Cardiac muscle cell (in vitro differentiated cells and primary cell): ENCODE measurements around the gene TCAIM. TPM values are rescaled to one million over a fixed set of nuclear protein-coding genes. Genes with fewer than 3 reads are reported as not detected.

Source experiments
- DNase-seq, 2 donors: peaks; one replicate each; pipeline versions ENCODE4 v3.0.0 to v3.0.0-alpha.2; 2010 to 2017; ENCODE audit warnings: low read depth in 1 of 2, low spot score in 1 of 2
- H3K27ac ChIP-seq: fragments of 200-600 bp; sonication (generic); 2 replicates; pipeline ENCODE4 v1.5.1; 2016
- H3K27me3 ChIP-seq: fragments of 200-600 bp; sonication (generic); 2 replicates; pipeline ENCODE4 v1.6.0; 2016; ENCODE audit warnings: control low read depth
- H3K36me3 ChIP-seq: fragments of 200-600 bp; sonication (generic); 2 replicates; pipeline ENCODE4 v1.5.1; 2016; ENCODE audit warnings: control low read depth
- H3K4me1 ChIP-seq: fragments of 200-600 bp; sonication (generic); 2 replicates; pipeline ENCODE4 v1.8.1; 2017; ENCODE audit warnings: low read depth, mild to moderate bottlenecking, mixed run types
- H3K4me3 ChIP-seq: fragments of 200-600 bp; sonication (generic); 2 replicates; pipeline ENCODE4 v1.5.1; 2016; ENCODE audit warnings: mild to moderate bottlenecking
- H3K9me3 ChIP-seq: fragments of 200-600 bp; sonication (generic); 2 replicates; pipeline ENCODE4 v1.5.1; 2017; ENCODE audit warnings: low read depth, mild to moderate bottlenecking, control low read depth
- polyA plus RNA-seq: library from polyadenylated mRNA; unstranded; fragments of >200 nt; fragmentation: Nextera tagmentation; extraction: Ambion mirVana; gene quantifications from 2 replicates; pipeline ENCODE4 v1.2.1, GENCODE V29; 2016
- total RNA-seq: library from RNA; depleted of rRNA; stranded (reverse); fragments of >200 nt; gene quantifications from 2 replicates; pipeline ENCODE4 v1.2.3, GENCODE V29; 2016
- TF ChIP-seq, protein P1 (sequence below): IDR thresholded peaks from 2 replicates; pipeline ENCODE4 v1.5.1; 2012; ENCODE audit warnings: low read depth, mild to moderate bottlenecking, low read length

The TCAIM gene
- total and polyA plus RNA-seq, 2 experiments from 2014 or later: 10.8 to 15.5 TPM

DNA sequence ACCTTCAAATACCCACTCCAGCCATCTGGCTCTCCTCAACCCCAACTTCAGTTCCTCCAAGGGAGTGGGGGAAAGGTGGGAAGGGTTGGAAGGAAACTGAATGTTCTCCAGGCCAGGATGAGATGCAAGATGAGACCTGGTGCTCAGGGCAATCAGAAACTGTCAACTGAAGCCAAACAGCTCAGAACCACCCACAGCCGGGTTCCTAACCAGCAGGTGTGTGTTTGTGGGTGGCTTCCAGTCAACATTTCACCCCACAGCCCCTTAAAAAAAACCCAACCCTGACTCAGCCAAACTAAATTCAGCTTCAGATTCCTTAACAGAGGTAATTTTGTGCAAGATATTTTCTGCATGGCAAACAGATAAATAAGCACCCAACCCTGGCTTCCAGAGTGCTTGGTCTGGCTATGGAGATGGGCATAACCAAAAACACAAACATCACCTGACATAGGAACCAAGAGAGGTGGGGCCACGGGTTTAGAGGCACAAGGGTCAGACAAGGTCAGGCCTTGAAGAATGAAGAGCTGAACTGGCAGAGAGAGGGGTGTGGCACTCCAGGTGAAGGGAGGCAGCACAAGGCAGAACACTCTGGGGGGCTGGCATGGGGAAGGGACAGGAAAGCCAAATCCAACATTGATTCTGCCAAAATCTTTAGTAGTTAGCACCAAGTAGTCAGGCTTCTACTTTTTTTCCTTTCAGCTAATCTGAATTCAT is 104.2 kb downstream of the TCAIM start:
- peaks cover 33% of the 10 kb centered on the region for H3K36me3 ChIP-seq

GRCh38 chr3:44444437-44444836 is 105.9 kb downstream of the TCAIM start:
- Histone ChIP-seq H3K4me1 (peaks cover 8% of the 10 kb centered on the region), H3K4me3 (no peak overlapping the region), H3K9me3 (no peaks in the 10 kb centered on the region), H3K27ac (no peak overlapping the region), H3K27me3 (no peaks in the 10 kb centered on the region), H3K36me3 (peaks cover 45% of the 10 kb centered on the region)
- DNase-seq: no peak
- TF ChIP-seq, protein P1, sequence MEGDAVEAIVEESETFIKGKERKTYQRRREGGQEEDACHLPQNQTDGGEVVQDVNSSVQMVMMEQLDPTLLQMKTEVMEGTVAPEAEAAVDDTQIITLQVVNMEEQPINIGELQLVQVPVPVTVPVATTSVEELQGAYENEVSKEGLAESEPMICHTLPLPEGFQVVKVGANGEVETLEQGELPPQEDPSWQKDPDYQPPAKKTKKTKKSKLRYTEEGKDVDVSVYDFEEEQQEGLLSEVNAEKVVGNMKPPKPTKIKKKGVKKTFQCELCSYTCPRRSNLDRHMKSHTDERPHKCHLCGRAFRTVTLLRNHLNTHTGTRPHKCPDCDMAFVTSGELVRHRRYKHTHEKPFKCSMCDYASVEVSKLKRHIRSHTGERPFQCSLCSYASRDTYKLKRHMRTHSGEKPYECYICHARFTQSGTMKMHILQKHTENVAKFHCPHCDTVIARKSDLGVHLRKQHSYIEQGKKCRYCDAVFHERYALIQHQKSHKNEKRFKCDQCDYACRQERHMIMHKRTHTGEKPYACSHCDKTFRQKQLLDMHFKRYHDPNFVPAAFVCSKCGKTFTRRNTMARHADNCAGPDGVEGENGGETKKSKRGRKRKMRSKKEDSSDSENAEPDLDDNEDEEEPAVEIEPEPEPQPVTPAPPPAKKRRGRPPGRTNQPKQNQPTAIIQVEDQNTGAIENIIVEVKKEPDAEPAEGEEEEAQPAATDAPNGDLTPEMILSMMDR: no peak

More for the DNA sequence above, 104.2 kb downstream of the TCAIM start:
- H3K4me1 ChIP-seq: peaks cover 11% of the 10 kb centered on the region
- DNase-seq: no peak
- TF ChIP-seq, protein P1: no peak
- no peak overlapping the region for H3K27ac ChIP-seq
- H3K27me3 ChIP-seq: no peaks in the 10 kb centered on the region
- no peaks in the 10 kb centered on the region for H3K9me3 ChIP-seq
- no peak overlapping the region for H3K4me3 ChIP-seq

DNA sequence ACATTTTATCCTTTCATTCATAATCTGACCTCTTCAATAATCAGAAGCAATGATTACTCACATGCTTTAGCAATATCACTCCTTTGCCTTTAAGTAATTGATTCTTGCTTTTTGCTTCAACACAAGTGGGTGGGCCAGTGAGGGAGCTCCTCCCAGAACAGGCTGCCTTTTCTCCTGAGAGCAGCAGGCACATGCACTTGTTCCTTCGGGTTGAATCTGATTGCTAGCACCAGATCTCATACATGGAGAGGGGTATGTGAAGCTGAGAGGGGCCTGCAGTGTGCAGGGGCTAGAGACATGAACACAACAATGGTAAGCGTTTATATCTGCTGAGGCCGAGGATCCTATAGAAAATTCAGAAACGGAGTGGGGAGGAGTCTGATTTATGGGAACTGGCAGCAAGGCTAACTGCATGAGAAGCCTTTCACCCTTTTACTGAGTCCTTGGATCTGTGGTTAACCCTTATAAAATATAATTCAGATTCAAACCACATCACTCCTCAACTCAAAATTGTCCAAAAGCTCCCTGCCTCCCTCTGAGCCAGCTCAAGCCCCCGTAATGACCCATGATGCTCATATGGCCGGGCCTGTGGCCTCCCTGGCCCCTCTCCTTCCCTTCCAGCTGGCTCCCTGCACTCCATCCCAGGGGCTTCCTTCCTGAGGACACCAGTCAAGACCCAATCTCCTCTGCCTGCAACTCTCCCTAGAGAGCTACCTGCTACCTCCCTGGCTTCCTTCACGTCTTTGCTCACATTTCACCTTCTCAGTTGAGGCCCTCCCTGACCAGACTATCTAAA is 106.5 kb downstream of the TCAIM start:
- Histone ChIP-seq H3K27me3 (no peaks in the 10 kb centered on the region), H3K36me3 (peaks cover 50% of the 10 kb centered on the region), H3K4me3 (no peak overlapping the region), H3K27ac (no peak overlapping the region), H3K9me3 (no peaks in the 10 kb centered on the region), H3K4me1 (peaks cover 2% of the 10 kb centered on the region)
- no peak for DNase-seq
- TF ChIP-seq, protein P1: no peak

DNA sequence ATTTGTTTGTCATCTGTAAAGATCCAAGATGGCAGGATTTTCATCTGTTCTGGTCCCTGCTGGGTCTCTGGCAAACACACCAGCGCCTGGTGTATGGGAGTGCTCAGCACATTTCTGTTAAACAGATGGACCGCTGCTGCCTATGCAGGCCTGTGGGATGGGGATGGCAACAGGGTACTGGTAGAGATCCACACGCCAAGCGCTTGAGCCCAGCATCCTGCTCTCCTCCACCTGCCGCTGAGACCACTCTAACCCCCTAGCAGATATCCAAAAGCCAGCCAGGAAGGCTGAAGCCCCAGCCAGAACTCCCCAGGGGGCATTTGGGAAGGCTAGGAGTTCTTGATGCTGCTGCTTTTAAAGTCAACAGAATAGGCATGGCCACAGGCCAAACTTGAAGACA is 107.2 kb downstream of the TCAIM start:
- Histone ChIP-seq H3K4me3 (no peak overlapping the region), H3K36me3 (peaks cover 56% of the 10 kb centered on the region), H3K27me3 (no peaks in the 10 kb centered on the region), H3K9me3 (no peaks in the 10 kb centered on the region), H3K4me1 (no peaks in the 10 kb centered on the region), H3K27ac (no peak overlapping the region)
- DNase-seq: no peak
- TF ChIP-seq, protein P1: no peak

DNA sequence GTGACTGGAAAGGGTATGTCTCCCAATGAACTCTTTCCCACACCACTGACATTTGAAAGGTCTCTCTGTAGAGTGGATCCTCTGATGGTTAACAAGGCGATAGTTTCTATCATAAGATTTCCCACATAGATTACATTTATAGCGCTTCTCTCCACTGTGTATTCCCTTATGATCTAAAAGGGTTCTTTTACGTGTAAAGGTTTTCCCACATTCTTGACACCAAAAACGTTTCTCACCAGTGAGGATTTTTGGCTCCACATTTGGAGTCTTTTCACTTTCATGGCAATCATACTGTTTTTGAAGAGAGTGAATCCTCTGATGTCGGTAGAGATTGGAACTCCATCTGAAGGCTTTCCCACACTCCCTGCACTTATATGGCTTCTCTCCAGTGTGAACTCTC is 108.4 kb downstream of the TCAIM start:
- Histone ChIP-seq H3K4me3 (no peak overlapping the region), H3K4me1 (no peaks in the 10 kb centered on the region), H3K27me3 (no peaks in the 10 kb centered on the region), H3K27ac (no peak overlapping the region), H3K36me3 (peaks cover 63% of the 10 kb centered on the region), H3K9me3 (no peaks in the 10 kb centered on the region)
- DNase-seq: no peak
- TF ChIP-seq, protein P1: no peak
